HG02870 (cell line): Measurements from ENCODE around the gene C7.

Experiments used
- ATAC-seq: cut with Tn5 transposase; IDR thresholded peaks from one replicate; pipeline ENCODE4 v1.9.1; 2021; ENCODE audit warnings: mild to moderate bottlenecking, moderate library complexity; ENCODE audit not compliant: unreplicated experiment

C7 gene

DNA sequence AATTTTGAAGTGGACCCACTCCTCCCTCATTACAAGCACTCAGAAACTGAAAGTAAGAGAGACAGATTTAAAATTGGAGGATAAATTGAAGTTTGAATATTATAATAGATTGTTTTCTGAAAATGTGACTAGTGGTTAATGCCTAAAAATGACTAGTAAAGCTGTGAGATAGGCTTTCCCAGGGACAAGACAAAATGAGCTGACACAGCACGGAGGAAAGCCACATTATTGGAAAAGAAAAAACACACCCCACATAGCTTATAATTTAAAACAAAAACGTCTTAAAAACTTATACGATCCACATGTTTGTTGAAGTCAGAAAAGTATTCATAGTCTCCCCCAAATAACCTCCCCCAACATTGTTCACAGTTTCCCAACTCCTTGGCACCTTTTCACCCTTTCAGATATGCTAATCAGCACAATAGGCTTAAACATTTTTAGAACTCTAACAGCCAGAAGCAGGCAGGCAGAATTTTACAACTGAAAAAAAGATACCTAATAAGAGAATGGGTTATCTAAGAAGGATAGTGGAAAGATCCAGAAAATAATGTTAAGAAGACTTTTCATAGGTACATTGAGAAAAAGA, 6.1 kb downstream of the C7 start:
- no peak for ATAC-seq

DNA sequence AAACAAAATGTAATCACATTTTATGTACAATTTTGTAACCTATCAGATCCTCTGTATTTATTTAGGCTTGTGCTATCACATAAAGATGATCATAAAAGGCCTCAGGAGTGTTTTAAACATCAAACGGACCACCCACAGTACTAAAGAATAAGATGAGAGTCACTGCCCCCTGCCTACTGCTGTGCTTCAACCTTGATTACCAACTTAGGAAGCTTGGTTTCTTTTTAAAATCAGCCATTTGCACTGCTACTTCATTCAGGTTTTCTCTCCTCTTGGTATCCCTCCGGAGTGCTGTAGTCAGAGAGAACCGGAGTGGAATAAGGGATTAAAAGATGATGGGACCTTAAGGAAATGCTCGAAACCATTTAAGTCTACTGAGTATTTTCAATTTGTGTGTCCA, 6.9 kb downstream of the C7 start:
- ATAC-seq, result no peak

DNA sequence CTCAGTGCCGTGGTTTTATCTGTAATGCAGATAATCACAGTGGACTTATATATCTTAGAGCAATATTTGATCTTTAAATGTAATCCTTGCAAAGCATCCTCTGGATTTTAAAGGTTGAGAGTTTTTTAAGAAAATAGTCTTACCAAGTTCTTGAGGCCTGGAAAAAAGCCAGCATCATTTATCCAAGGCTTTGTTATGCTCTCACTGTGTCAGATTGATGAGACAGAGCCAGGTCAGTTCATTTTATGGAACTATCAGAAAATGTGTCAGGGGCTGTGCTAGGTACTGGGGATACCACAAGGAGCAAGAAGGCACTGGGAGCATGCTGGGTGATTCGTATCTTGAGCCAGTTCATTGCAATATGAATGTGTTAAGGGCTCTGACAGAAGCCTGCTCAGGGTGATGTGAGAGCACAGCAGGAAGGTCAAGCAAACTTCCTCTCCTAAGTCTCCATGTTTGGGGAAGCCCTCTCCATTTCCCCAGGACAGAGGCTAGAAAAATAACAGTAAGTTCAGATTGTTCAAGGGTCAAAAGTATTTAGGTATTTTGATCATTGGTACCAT, 19.7 kb downstream of the C7 start:
- ATAC-seq, result no peak

DNA sequence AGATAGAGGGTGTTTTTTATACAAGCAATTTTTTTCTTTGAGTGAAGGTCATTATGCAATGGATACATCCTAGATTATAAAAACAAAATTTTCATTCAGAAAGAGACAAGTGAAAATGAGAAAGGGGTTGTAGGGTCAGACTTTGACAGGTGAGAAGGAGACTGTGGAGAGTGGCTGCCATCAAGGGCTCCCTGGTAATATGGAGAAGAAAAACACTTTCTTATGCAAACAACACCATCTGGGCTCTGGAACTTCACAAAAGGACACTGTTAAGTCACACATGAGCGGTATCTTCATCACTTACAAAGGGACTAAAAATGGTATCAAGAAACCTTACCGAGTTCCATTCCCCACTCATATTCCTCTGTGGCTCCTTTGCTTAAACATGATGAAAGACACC, 23.5 kb downstream of the C7 start:
- ATAC-seq, result no peak

DNA sequence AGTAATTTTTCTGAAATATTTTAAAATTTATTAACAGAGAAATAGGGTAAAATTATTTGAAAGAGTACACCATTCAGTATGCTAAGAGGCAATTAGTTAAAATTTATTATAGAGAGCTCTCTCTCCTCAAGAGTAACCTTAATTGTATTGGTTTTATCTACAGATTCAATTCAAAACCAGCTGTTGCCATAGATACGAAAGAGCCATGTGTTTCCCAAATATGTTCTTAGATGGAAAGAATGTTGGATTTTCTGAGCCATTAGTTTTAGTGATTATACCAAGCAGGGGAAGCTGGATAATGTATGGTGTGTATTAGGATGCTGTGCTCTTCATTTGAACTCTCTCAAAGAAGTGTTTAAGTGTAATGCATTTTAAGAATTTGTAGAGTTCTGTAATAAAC, 27.8 kb downstream of the C7 start:
- no peak for ATAC-seq

- peak; percentile 62 for ATAC-seq
These were observed 30.5 kb downstream of the C7 start for GRCh38 chr5:40939753-40940152.

- ATAC-seq, result no peak
These were observed 35.8 kb downstream of the C7 start for GRCh38 chr5:40945111-40945510.

DNA sequence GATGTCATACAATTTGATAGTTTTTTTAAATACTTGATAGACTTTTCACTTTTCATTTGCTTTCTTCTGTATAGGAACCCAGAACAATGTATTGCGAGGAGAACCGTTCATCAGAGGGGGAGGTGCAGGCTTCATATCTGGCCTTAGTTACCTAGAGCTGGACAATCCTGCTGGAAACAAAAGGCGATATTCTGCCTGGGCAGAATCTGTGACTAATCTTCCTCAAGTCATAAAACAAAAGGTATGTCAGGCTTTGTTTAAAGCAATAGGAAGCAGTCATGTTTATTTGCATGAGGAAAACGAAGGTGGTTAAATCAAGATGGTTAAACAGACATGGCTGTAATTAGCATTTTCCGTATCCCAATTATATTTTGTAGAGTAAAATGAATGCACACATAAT, 46.0 kb downstream of the C7 start:
- no peak for ATAC-seq

DNA sequence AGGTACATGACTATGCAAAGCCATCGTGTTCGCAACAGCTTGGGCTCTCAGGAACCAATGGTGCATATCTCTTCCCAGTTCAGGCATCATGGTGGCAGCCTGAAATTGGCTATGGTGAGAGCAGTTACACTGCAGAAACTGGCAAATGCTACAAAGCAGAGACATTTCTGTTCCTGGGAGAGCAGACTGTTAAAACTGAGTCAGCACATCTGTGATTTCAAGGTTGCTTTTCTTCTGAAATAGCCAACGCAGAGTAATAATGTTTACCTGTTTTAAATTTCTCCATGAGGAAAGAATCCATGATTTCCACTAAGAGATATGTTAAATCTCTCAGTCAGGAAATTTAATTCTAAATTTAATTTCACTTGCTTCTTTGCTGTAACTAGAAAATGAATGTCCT, 47.8 kb downstream of the C7 start:
- no peak for ATAC-seq

DNA sequence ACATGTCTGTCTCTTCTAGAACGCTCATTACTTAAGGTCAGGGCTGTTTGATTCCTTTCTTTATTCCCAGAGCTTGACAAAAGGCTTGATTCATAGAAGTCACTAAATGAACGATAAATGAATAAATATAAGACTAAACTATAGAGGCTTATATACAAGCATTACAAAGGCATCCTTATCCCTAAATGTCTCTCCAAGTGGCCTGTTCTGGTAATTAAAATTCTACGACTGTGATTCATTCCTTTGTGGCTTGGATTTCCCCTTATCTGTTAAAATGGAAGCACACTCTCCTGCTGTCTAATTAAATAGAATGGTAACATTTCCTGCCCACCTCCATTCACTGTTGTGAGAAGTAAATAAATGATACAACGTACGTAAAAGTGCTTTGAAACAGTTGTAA, 49.5 kb downstream of the C7 start:
- no peak for ATAC-seq

DNA sequence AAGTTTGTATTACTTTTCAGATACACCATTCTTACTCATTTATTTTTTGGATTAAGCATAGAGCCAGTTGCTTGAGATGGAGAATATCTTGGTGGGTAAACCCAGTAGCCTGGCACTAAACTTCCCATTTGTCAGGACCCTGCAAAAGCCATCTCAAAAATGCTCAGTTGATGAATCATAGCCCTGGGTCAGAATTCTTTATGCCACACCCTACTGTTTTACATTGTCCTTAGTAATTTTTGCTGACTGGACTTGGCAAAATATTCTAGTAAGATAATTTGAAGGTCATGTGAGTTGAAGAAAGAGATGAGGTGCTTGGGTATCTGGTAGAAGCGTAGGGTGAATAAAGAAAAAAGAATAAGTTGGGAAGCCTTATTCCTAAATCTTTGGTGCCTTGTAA, 50.7 kb downstream of the C7 start:
- no peak for ATAC-seq

DNA sequence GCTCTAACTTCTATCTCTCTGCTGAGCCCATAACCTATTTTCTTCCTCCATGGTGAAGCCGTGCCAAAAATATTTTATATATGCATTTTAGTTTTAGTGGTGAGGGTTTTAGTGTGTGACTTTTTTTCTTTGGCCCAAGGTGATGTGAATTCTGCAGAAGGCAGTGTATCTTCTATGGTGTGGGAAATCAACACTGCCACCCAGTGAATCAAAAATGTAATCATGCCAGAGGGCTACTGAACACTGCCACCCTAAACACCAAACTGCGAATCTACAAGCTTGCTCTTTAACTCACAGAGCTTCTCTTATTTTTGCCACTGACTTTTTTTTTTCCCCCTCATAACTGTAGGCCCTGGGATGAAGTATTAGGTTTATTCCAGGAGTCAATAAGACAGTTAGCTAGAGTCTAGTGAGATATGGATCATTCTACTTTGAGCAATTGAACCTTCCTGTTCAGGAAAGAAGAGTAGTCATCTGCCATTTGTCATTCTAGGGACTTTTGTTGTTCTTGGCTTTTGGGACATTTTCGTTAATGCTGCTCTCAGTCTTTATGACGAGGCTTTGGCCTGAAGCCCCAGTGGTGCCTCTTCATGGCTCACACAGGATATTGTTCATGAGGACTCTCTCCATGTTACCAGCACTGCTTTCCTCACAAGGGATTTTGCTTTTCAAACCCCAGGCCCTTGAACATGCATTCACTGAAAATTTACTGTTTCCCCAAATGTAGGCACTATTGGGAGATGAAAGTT, 53.1 kb downstream of the C7 start:
- no peak for ATAC-seq

- no peak for ATAC-seq
These were observed 63.1 kb downstream of the C7 start for GRCh38 chr5:40972434-40972833.

- no peak for ATAC-seq
These were observed 64.2 kb downstream of the C7 start for GRCh38 chr5:40973364-40974004.

DNA sequence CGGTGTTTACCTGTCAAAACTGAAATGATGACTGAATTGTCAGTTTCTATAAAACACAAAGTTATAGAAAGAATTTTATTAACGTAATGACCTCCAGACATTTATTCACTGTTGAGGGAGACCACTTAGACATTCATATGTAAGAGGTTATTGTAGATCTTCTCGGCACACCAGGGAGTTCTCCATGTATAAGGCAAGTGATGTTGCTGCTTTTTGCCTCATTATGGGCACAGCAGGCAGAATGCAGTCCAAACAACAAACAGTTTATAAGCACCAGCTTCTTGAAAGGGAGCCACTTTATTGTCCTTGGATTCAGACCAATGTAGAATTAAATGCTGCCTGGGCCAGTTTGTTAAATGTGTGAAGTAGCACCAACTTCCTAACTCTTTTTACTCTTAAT, 66.7 kb downstream of the C7 start:
- no peak for ATAC-seq

GRCh38 chr5:40976836-40977235, 67.5 kb downstream of the C7 start:
- ATAC-seq, result no peak

DNA sequence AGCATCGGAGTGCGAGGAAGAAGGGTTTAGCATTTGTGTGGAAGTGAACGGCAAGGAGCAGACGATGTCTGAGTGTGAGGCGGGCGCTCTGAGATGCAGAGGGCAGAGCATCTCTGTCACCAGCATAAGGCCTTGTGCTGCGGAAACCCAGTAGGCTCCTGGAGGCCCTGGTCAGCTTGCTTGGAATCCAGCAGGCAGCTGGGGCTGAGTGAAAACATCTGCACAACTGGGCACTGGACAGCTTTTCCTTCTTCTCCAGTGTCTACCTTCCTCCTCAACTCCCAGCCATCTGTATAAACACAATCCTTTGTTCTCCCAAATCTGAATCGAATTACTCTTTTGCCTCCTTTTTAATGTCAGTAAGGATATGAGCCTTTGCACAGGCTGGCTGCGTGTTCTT, 72.1 kb downstream of the C7 start:
- ATAC-seq, result no peak

GRCh38 chr5:40983781-40984180, 74.5 kb downstream of the C7 start:
- no peak for ATAC-seq

DNA sequence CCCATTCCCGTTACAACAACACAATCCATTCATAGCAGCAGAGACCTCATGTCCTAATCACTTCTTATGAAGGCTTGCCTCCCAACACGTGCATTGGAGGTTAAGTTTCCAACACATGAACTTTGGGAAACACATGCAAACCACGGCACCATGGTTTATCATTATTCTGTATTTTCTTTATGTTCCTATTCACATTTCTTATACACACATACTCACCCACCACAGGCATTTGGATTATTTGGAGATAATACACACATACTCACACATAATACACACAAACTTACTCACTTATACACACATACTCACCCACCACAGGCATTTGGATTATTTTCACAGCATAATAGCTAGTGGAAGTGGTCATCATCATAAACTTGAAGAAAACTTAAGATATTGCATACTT, 75.6 kb downstream of the C7 start:
- no peak for ATAC-seq

DNA sequence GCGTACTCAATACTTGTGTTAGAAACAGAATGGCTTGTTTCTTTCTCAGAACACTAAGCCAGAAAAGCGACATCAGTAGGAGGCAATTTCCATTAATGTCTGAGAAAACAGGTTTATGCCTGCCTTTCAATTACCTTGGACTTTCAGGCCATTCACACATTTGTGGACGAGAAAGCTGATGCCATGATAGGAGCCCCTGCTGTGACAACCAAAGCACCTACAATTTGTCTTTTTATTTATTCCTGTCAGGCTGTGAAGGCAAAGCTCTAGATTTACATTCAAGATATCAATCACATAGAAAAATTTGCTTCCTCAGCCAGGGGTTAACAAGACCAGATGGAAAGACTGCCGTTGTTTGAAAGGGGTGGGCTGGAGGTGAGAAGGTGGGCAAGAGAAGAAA, 76.2 kb downstream of the C7 start:
- ATAC-seq, result no peak

DNA sequence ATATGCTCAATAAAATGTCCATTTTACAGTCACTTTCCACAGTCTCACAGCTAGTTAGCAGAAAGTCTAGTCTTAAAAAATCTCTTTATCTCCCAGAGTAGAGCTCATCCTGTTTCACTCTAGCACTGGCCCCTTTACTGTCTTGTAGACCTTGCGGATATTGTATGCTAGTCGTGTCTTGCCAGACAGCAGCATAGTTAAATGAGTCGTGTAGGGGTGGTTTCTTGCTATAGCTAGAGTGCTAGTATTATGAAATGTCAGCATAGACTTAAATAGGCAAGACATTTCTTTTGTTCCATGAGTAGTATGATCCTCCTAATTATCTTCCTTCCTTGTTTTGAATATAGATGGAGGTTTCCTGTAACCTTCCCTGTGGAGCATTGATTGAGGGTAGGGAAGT, 77.4 kb downstream of the C7 start:
- ATAC-seq, result no peak

DNA sequence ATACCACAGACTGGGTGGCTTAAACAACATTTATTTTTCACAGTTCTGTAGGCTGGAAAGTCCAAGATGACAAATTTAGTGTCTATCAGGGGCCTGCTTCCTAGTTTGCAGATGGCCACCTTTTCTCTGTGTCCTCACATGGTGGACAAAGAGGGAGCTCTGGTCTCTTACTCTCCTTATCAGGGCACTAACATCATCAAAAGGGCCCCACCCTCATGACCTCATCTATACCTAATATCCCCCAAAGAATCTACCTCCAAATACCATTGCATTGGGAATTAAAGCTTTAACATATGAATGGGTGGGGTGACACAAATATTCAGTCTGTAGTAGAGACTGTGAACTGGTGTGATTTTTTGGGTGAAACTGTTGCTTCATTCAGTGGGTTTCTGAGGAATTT, 78.1 kb downstream of the C7 start:
- no peak for ATAC-seq
